GM12878 (cell line): ENCODE measurements around the gene CYREN. TPM values are rescaled to one million over a fixed set of nuclear protein-coding genes. Genes with fewer than 3 reads are reported as not detected.

Experiments
- ATAC-seq: fragments of 200-7000 bp; cut with Tn5 transposase; 3 replicates; pipeline ENCODE4 v1.9.1; 2020; ENCODE audit warnings: mild to moderate bottlenecking, moderate library complexity
- BruUV-seq: library from RNA; stranded (reverse); fragments of 400-500 nt; replicated peaks from 2 replicates; lab custom pipeline; 2021; lab: Mats Ljungman, UMichigan
- CTCF ChIA-PET: fragments of 300-600 bp; sonication (Branson Sonifier 250); formaldehyde crosslinking; extraction: SDS; loops from one replicate; lab custom pipeline; 2021; ENCODE audit warnings: inconsistent platforms; lab: Yijun Ruan, JAX
- POLR2A ChIA-PET: fragments of 350-600 bp; formaldehyde crosslinking; extraction: SDS; loops from one replicate; lab custom pipeline; 2021; ENCODE audit warnings: inconsistent platforms; lab: Charles Lee
- RAD21 ChIA-PET: fragments of 300-600 bp; sonication (Branson Sonifier 250); formaldehyde crosslinking; loops from one replicate; lab custom pipeline; 2023; ENCODE audit warnings: antibody characterized with exemption; ENCODE audit not compliant: unreplicated experiment; lab: Charles Lee
- SMC1A ChIA-PET: fragments of 300-600 bp; sonication (Branson Sonifier 250); formaldehyde crosslinking; loops from one replicate; lab custom pipeline; 2023; ENCODE audit not compliant: unreplicated experiment, uncharacterized antibody; lab: Charles Lee
- DNase-seq: peaks from one replicate; pipeline ENCODE4 v3.0.0-alpha.2; 2011; ENCODE audit warnings: low read depth, low spot score
- FAIRE-seq: peaks from 3 replicates; lab custom pipeline; 2011; peaks lifted over from hg19 to GRCh38; lab: Jason Lieb, UNC
- H2AFZ ChIP-seq: 2 replicates; pipeline ENCODE4 v1.6.0; 2011; ENCODE audit warnings: low read depth, low read length, control low read depth; ENCODE audit not compliant: control insufficient read depth
- H3K27ac ChIP-seq: 2 replicates; pipeline ENCODE4 v1.5.1; 2011; ENCODE audit warnings: control low read depth; ENCODE audit not compliant: control insufficient read depth, insufficient read depth
- H3K27me3 ChIP-seq, 2 experiments: replicated peaks in 1 of 2; 2 replicates each; pipeline versions ENCODE4 v1.6.0 to v1.6.1; 2011; ENCODE audit warnings: low read length in 1 of 2; ENCODE audit not compliant: control insufficient read depth in 2 of 2, insufficient read depth in 2 of 2
- H3K36me3 ChIP-seq, 2 experiments: 2 replicates each; pipeline ENCODE4 v1.5.1; 2011; ENCODE audit warnings: low read length in 1 of 2; ENCODE audit not compliant: control insufficient read depth in 2 of 2, insufficient read depth in 2 of 2
- H3K4me1 ChIP-seq: 2 replicates; pipeline ENCODE4 v1.6.1; 2011; ENCODE audit warnings: mild to moderate bottlenecking, low read length, moderate library complexity, mixed read lengths; ENCODE audit not compliant: control insufficient read depth, insufficient read depth
- H3K4me2 ChIP-seq: 2 replicates; pipeline ENCODE4 v1.6.0; 2011; ENCODE audit warnings: control low read depth; ENCODE audit not compliant: control insufficient read depth, insufficient read depth
- H3K4me3 ChIP-seq: fragments of 200-600 bp; sonication (generic); 2 replicates; pipeline ENCODE4 v1.5.1; 2016
- H3K79me2 ChIP-seq: 2 replicates; pipeline ENCODE4 v1.6.0; 2011; ENCODE audit warnings: low read length; ENCODE audit not compliant: control insufficient read depth, insufficient read depth
- H3K9ac ChIP-seq: 2 replicates; pipeline ENCODE4 v1.8.0; 2011; ENCODE audit warnings: low read length, control low read depth, mixed read lengths; ENCODE audit not compliant: control insufficient read depth, insufficient read depth
- H3K9me3 ChIP-seq: replicated peaks from 3 replicates; pipeline ENCODE4 v1.5.1; 2011; ENCODE audit warnings: mild to moderate bottlenecking, low read length; ENCODE audit not compliant: control insufficient read depth, insufficient read depth
- H4K20me1 ChIP-seq: 2 replicates; pipeline ENCODE4 v1.6.0; 2011; ENCODE audit not compliant: control insufficient read depth, insufficient read depth
- BHLHE40 ChIP-seq, 2 experiments: fragments of 450-650 bp in 1 of 2; IDR thresholded peaks; 2 replicates each; pipeline ENCODE4 v1.6.1; 2011 to 2017; ENCODE audit warnings: low read depth in 2 of 2, borderline replicate concordance in 1 of 2, improper control_type of control experiment in 1 of 2, low read length in 1 of 2, mild to moderate bottlenecking in 1 of 2
- CHD1 ChIP-seq: IDR thresholded peaks from 2 replicates; pipeline ENCODE4 v1.6.1; 2012; ENCODE audit warnings: low read depth, low read length, improper control_type of control experiment
- HDGF ChIP-seq: fragments of 450-650 bp; IDR thresholded peaks from 2 replicates; pipeline ENCODE4 v1.6.1; 2016; ENCODE audit warnings: antibody characterized with exemption
- IRF4 ChIP-seq: IDR thresholded peaks from 2 replicates; pipeline ENCODE4 v1.6.1; 2011; ENCODE audit warnings: low read depth, low read length
- MEF2A ChIP-seq: IDR thresholded peaks from 2 replicates; pipeline ENCODE4 v1.6.1; 2011; ENCODE audit warnings: low read depth, mild to moderate bottlenecking, low read length, moderate library complexity; ENCODE audit not compliant: insufficient read depth
- MEF2B ChIP-seq: fragments of 450-650 bp; IDR thresholded peaks from 2 replicates; pipeline ENCODE4 v1.6.1; 2018; ENCODE audit warnings: mild to moderate bottlenecking, moderate library complexity; ENCODE audit not compliant: partially characterized antibody, poor library complexity, severe bottlenecking
- NFYA ChIP-seq: IDR thresholded peaks from 2 replicates; pipeline ENCODE4 v1.6.1; 2011; ENCODE audit warnings: low read depth, mild to moderate bottlenecking, low read length, improper control_type of control experiment, borderline replicate concordance
- POU2F2 ChIP-seq: IDR thresholded peaks from 3 replicates; pipeline ENCODE4 v1.6.1; 2011; ENCODE audit warnings: low read depth, mild to moderate bottlenecking, low read length, borderline replicate concordance
- STAT1 ChIP-seq: fragments of 450-650 bp; conservative IDR thresholded peaks from 2 replicates; pipeline ENCODE4 v1.6.1; 2014; ENCODE audit warnings: antibody characterized with exemption, mild to moderate bottlenecking
- TAF1 ChIP-seq: IDR thresholded peaks from 2 replicates; pipeline ENCODE4 v1.6.1; 2011; ENCODE audit warnings: mild to moderate bottlenecking, low read depth, low read length, borderline replicate concordance
- WGBS: methylation state at CpG from one replicate; pipeline ENCODE4 v1.1.6; 2016; ENCODE audit warnings: low lambda C conversion rate; ENCODE audit not compliant: insufficient replicate concordance, insufficient coverage; ENCODE audit errors: missing lambda C conversion rate; 5-methylcytosine and 5-hydroxymethylcytosine counted together
- in situ Hi-C: fragments of 300-500 bp; cut with MboI; formaldehyde crosslinking; loops from 9 replicates; pipeline ENCODE4 v1.14.3; 2018; ENCODE audit warnings: mixed read lengths
- intact Hi-C: fragments of 100-400 bp; cut with micrococcal nuclease; formaldehyde crosslinking; loops from one replicate; pipeline ENCODE4 v1.14.2; 2022; ENCODE audit not compliant: unreplicated experiment
- polyA plus RNA-seq, 11 experiments: library from polyadenylated mRNA; depleted of rRNA in 4 of 11; unstranded in 6 of 11; stranded (reverse) in 5 of 11; fragments of >200 nt; fragmentation: Nextera tagmentation in 4 of 11; fragmentation: Illumina TruSeq in 1 of 11; extraction: Ambion mirVana in 4 of 11; extraction: Trizol in 1 of 11; gene quantifications; 1 replicate in 1 of 11; 2 replicates in 10 of 11; pipeline versions ENCODE4 v1.2.1 to v1.2.3, GENCODE V29; 2011 to 2016; ENCODE audit warnings: inconsistent platforms in 2 of 11, missing spikeins in 2 of 11, low read depth in 1 of 11
- total RNA-seq, 4 experiments: library from RNA; depleted of rRNA in 3 of 4; stranded (reverse); fragments of >200 nt in 3 of 4; fragmentation: Illumina TruSeq in 1 of 4; extraction: Trizol in 1 of 4; gene quantifications; 2 replicates each; pipeline versions ENCODE4 v1.2.1 to v1.2.3, GENCODE V29; 2013 to 2021
- TF ChIP-seq, protein P1 (sequence below): fragments of 450-650 bp; IDR thresholded peaks from 2 replicates; pipeline ENCODE4 v1.6.1; 2016; ENCODE audit warnings: mild to moderate bottlenecking
- TF ChIP-seq, protein P2 (sequence below): fragments of 450-650 bp; IDR thresholded peaks from 2 replicates; pipeline ENCODE4 v1.6.1; 2017; ENCODE audit warnings: mild to moderate bottlenecking, moderate library complexity
- TF ChIP-seq, protein P3 (sequence below): fragments of 450-650 bp; IDR thresholded peaks from 2 replicates; pipeline ENCODE4 v1.6.1; 2016; ENCODE audit warnings: mild to moderate bottlenecking
- TF ChIP-seq, protein P4 (sequence below): IDR thresholded peaks from 2 replicates; pipeline ENCODE4 v1.6.1; 2012; ENCODE audit warnings: low read depth, low read length, improper control_type of control experiment
- TF ChIP-seq, protein P5 (sequence below): IDR thresholded peaks from 2 replicates; pipeline ENCODE4 v1.6.1; 2011; ENCODE audit warnings: borderline replicate concordance, low read depth, mild to moderate bottlenecking, moderate library complexity, mixed read lengths, low read length; ENCODE audit not compliant: insufficient read depth; ENCODE audit errors: extremely low read length

The CYREN gene
- total and polyA plus RNA-seq, 10 of the 15 experiments (the other 5 are each of a cell fraction or from before 2014, with no cell fraction given): 8.7 to 64.3 (median 55.7) TPM

DNA sequence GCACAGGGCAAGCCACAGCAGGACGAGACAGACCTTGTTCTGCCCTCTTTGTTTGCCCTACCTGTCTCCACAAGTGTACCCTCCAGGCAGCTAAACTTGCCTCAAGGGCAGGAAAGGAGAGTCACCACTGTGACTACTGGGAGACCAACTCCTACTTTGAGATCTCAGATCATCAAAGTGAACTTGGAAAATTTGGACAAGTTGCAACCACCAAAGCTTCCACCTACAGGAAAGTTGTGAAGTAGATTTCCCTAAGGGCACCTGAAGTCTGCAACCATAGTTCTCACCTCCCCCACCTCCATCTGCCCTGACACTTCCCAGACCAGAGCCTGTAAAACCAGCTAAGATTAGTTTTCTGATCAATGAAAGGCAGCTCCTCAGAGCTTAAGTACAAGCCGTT lies 43.3 kb upstream of the CYREN start:
- ChIA-PET RAD21 (interaction anchor here (1.0 to 1.5 kb wide), 3 partner anchors 18 to 61 kb away, joined by 3 read pairs; no protein-coding TSS in a partner anchor), CTCF (interaction anchor here (0.7 to 1.3 kb wide), 3 partner anchors 27 to 432 kb away, joined by 3 to 4 read pairs (median 3); no protein-coding TSS in a partner anchor), SMC1A (interaction anchor here (0.8 to 2.3 kb wide), 5 partner anchors 9 to 67 kb away, joined by 3 to 7 read pairs (median 4); partner anchors contain the start of genes STRA8 and TMEM140), POLR2A (interaction anchor here (0.7 to 1.5 kb wide), 4 partner anchors 10 to 26 kb away, joined by 3 to 4 read pairs (median 3); no protein-coding TSS in a partner anchor)
- H3K4me2 ChIP-seq: no peak overlapping the region
- BruUV-seq: no TSS peak
- 81% methylated on average over 2 of the region's 2 CpGs for WGBS
- DNase-seq (no peak), ATAC-seq (no peak), FAIRE-seq (no peak)
- H3K27me3 ChIP-seq: no peaks in the 10 kb centered on the region
- no peaks in the 10 kb centered on the region for H4K20me1 ChIP-seq
- H3K79me2 ChIP-seq: peaks cover 25% of the 10 kb centered on the region
- no peak overlapping the region for H3K9ac ChIP-seq
- H3K4me3 ChIP-seq: no peak overlapping the region
- H3K36me3 ChIP-seq: peaks cover 0 to 4% of the 10 kb centered on the region in 2 experiments; a peak in 1 of 4 replicates
- intact Hi-C loops (no loop called here), in situ Hi-C loops (no loop called here)
- H3K27ac ChIP-seq: no peak overlapping the region
- H2AFZ ChIP-seq: no peak overlapping the region; the same call in 1 of the 2 replicates
- no peaks in the 10 kb centered on the region; the same call in 2 of the 3 replicates for H3K9me3 ChIP-seq
- peaks cover 19% of the 10 kb centered on the region for H3K4me1 ChIP-seq
- TF ChIP-seq, protein P1, sequence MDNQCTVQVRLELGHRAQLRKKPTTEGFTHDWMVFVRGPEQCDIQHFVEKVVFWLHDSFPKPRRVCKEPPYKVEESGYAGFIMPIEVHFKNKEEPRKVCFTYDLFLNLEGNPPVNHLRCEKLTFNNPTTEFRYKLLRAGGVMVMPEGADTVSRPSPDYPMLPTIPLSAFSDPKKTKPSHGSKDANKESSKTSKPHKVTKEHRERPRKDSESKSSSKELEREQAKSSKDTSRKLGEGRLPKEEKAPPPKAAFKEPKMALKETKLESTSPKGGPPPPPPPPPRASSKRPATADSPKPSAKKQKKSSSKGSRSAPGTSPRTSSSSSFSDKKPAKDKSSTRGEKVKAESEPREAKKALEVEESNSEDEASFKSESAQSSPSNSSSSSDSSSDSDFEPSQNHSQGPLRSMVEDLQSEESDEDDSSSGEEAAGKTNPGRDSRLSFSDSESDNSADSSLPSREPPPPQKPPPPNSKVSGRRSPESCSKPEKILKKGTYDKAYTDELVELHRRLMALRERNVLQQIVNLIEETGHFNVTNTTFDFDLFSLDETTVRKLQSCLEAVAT: no peak
- TF ChIP-seq, protein P2, sequence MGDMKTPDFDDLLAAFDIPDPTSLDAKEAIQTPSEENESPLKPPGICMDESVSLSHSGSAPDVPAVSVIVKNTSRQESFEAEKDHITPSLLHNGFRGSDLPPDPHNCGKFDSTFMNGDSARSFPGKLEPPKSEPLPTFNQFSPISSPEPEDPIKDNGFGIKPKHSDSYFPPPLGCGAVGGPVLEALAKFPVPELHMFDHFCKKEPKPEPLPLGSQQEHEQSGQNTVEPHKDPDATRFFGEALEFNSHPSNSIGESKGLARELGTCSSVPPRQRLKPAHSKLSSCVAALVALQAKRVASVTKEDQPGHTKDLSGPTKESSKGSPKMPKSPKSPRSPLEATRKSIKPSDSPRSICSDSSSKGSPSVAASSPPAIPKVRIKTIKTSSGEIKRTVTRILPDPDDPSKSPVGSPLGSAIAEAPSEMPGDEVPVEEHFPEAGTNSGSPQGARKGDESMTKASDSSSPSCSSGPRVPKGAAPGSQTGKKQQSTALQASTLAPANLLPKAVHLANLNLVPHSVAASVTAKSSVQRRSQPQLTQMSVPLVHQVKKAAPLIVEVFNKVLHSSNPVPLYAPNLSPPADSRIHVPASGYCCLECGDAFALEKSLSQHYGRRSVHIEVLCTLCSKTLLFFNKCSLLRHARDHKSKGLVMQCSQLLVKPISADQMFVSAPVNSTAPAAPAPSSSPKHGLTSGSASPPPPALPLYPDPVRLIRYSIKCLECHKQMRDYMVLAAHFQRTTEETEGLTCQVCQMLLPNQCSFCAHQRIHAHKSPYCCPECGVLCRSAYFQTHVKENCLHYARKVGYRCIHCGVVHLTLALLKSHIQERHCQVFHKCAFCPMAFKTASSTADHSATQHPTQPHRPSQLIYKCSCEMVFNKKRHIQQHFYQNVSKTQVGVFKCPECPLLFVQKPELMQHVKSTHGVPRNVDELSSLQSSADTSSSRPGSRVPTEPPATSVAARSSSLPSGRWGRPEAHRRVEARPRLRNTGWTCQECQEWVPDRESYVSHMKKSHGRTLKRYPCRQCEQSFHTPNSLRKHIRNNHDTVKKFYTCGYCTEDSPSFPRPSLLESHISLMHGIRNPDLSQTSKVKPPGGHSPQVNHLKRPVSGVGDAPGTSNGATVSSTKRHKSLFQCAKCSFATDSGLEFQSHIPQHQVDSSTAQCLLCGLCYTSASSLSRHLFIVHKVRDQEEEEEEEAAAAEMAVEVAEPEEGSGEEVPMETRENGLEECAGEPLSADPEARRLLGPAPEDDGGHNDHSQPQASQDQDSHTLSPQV: no peak
- no peak for TF ChIP-seq NFYA
- TF ChIP-seq HDGF: no peak
- TF ChIP-seq, protein P3, sequence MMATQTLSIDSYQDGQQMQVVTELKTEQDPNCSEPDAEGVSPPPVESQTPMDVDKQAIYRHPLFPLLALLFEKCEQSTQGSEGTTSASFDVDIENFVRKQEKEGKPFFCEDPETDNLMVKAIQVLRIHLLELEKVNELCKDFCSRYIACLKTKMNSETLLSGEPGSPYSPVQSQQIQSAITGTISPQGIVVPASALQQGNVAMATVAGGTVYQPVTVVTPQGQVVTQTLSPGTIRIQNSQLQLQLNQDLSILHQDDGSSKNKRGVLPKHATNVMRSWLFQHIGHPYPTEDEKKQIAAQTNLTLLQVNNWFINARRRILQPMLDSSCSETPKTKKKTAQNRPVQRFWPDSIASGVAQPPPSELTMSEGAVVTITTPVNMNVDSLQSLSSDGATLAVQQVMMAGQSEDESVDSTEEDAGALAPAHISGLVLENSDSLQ: no peak
- TF ChIP-seq POU2F2: no peak
- no peak for TF ChIP-seq MEF2B
- TF ChIP-seq, protein P4, sequence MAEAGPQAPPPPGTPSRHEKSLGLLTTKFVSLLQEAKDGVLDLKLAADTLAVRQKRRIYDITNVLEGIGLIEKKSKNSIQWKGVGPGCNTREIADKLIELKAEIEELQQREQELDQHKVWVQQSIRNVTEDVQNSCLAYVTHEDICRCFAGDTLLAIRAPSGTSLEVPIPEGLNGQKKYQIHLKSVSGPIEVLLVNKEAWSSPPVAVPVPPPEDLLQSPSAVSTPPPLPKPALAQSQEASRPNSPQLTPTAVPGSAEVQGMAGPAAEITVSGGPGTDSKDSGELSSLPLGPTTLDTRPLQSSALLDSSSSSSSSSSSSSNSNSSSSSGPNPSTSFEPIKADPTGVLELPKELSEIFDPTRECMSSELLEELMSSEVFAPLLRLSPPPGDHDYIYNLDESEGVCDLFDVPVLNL: no peak
- TF ChIP-seq, protein P5, sequence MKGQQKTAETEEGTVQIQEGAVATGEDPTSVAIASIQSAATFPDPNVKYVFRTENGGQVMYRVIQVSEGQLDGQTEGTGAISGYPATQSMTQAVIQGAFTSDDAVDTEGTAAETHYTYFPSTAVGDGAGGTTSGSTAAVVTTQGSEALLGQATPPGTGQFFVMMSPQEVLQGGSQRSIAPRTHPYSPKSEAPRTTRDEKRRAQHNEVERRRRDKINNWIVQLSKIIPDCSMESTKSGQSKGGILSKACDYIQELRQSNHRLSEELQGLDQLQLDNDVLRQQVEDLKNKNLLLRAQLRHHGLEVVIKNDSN: no peak
- no peak for TF ChIP-seq TAF1
- TF ChIP-seq STAT1: no peak
- no peak for TF ChIP-seq MEF2A
- TF ChIP-seq IRF4: no peak
- no peak for TF ChIP-seq CHD1
- TF ChIP-seq BHLHE40 (IDR thresholded peaks at IDR 0.05; ENCODE audit: borderline replicate concordance in 1 of 2, low read depth in 2 of 2, low read length in 1 of 2): no peak
